Kidney epithelial cell (primary cell): ENCODE data around the gene AP2S1. TPM values are rescaled to one million over a fixed set of nuclear protein-coding genes. Genes with fewer than 3 reads are reported as not detected.
"Not testable (repeated sequence)": the region's sequence is repeated elsewhere in the genome, so short reads cannot be mapped to it uniquely, and the experiment has no call there.

ENCODE experiments used
- DNase-seq: peaks from one replicate; pipeline ENCODE4 v3.0.0-alpha.2; 2010; ENCODE audit warnings: low read depth
- H3K27me3 ChIP-seq: 2 replicates; pipeline ENCODE4 v1.6.0; 2011; ENCODE audit warnings: low read length; ENCODE audit not compliant: control insufficient read depth, insufficient read depth
- H3K36me3 ChIP-seq: 2 replicates; pipeline ENCODE4 v1.5.1; 2011; ENCODE audit warnings: low read length; ENCODE audit not compliant: control insufficient read depth, insufficient read depth
- H3K4me3 ChIP-seq: 2 replicates; pipeline ENCODE4 v1.5.1; 2011; ENCODE audit warnings: low read depth, mild to moderate bottlenecking, control low read depth, low read length
- total RNA-seq: library from RNA; depleted of rRNA; stranded (reverse); fragments of >200 nt; gene quantifications from 2 replicates; pipeline ENCODE4 v1.2.3, GENCODE V29; 2015
- TF ChIP-seq, protein P1 (sequence below): IDR thresholded peaks from 2 replicates; pipeline ENCODE4 v1.5.1; 2011; ENCODE audit warnings: mild to moderate bottlenecking, moderate library complexity, low read length, control low read depth, inconsistent platforms; ENCODE audit not compliant: insufficient read depth, poor library complexity, severe bottlenecking

Gene AP2S1
- total RNA-seq, 1 donor from 2014 or later, result 157 TPM

DNA sequence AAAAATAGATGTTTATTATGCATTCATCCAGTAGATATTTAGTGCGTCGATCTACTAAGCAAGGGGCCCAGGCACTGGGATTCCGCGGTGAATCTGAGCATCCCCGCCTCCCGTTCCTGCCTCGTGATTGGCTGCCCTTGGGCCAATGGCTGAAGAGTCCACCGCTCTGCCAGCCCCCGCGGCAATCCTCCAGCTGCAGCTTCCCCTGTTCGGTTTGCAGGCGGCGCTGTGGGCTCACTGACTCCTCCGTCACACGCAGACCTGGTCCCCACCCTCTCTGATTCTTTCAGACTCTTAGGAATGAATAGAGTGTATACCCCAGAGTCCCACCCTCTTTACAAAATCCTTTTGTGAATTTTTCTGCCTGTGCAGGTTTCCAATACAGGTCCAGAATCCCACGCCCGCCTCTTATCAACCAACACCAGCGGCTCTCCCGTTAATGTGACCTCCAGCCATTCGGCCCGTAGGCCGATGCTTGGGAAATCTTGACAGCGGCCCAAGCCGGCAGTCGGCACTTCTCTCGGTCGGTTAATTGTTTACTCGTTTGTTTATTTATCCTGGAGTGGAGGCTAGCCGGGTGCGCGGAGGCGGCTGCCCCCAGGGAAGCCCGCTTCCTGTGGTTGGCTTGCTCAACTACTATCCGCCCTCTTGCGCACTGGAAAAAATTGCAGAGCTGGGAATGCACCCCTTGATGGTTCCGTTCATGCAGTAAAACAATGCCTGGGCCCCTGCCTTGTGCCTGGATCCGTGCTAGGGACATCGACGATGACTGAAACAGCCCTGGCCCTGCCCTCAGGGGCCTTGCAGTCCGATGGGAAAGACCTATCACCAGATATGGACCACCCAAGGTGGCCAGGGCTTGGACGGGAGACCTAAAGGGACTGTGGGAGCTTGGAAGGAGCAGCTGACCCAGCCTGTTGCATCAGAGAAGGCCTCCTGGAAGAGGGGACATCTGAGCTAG is 5.7 kb upstream of the AP2S1 start:
- Histone ChIP-seq H3K4me3 (peak overlapping the region; percentile 12), H3K36me3 (no peaks in the 10 kb centered on the region), H3K27me3 (no peaks in the 10 kb centered on the region)
- TF ChIP-seq, protein P1, sequence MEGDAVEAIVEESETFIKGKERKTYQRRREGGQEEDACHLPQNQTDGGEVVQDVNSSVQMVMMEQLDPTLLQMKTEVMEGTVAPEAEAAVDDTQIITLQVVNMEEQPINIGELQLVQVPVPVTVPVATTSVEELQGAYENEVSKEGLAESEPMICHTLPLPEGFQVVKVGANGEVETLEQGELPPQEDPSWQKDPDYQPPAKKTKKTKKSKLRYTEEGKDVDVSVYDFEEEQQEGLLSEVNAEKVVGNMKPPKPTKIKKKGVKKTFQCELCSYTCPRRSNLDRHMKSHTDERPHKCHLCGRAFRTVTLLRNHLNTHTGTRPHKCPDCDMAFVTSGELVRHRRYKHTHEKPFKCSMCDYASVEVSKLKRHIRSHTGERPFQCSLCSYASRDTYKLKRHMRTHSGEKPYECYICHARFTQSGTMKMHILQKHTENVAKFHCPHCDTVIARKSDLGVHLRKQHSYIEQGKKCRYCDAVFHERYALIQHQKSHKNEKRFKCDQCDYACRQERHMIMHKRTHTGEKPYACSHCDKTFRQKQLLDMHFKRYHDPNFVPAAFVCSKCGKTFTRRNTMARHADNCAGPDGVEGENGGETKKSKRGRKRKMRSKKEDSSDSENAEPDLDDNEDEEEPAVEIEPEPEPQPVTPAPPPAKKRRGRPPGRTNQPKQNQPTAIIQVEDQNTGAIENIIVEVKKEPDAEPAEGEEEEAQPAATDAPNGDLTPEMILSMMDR, result peak; percentile 93
- DNase-seq, result peak; percentile 77

DNA sequence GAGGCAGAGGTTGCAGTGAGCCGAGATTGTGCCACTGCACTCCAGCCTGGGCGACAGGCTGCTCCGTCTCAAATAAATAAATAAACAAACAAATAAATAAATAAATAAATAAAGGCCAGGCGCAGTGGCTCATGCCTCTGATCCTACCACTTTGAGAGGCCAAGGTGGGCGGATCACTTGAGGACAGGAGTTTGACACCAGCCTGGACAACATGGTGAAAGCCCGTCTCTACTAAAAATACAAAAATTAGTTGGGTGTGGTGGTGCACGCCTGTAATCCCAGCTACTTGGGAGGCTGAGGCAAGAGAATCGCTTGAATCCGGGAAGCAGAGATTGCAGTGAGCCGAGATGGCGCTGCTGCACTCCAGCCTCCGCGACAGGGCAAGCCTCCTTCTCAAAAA is 4.1 kb upstream of the AP2S1 start:
- DNase-seq, H3K4me3 ChIP-seq, H3K36me3 ChIP-seq, H3K27me3 ChIP-seq: not testable (repeated sequence)

DNA sequence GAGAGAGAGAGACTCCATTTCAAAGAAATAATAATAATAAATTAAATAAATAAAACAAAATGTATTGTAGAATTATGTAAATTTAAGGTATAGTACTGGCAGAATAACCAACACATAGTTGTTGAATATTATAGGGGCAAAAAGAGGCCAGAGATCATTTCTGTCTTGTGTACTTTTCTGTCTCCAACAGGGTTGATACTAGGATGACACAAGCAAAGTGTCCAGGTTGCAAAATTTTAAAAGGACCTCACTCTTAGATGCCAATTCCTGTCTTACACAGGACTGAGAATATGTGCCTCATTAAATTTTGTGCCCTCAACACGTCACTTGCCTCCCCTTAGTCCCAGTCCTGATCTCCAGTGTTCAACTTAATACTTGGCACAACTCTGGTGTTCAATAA is 2.2 kb upstream of the AP2S1 start:
- Histone ChIP-seq H3K36me3 (no peaks in the 10 kb centered on the region), H3K27me3 (no peaks in the 10 kb centered on the region), H3K4me3 (no peak overlapping the region)
- TF ChIP-seq, protein P1, result no peak
- DNase-seq, result no peak

DNA sequence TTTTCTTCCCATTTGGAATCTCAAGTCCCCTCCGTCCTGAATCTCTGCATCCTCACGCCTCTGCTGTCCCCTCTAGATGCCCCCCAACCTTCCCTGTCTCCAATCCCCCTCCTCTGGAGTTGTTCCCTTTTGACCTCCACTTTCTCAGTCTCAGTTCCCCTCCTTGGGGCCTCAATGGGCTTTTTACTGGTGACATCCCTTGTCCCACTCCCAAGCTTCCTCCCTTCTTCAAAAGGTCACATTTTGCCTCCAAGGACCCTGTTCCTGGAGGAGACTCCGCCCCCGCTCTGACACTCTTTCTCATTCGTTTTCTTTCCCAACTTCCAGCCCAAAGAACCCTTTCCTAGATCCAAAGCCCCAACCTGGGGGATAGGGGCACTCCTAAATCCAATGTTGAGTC is 1.0 kb downstream of the AP2S1 start:
- DNase-seq, result no peak
- Histone ChIP-seq H3K27me3 (no peaks in the 10 kb centered on the region), H3K4me3 (peak overlapping the region; percentile 85), H3K36me3 (no peaks in the 10 kb centered on the region)
- TF ChIP-seq, protein P1, result no peak

DNA sequence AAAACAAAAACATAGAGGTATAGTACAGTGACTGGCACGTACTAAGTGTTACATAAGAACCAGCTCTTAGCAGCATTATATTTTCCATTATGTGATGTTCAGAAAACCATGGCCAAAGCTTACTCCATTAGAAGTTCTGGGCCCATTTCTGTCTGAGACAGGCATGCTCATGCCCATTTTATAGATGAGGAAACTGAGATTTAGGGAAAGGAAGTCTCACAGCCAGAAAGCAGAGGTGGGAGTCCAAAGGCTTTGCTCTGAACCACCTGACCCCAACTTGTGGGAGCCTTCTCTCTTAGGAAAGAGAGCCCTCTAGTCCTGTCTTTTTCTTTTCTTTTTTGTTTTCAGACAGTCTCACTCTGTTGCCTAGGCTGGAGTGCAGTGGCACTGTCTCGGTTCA is 2.3 kb downstream of the AP2S1 start:
- no peaks in the 10 kb centered on the region for H3K27me3 ChIP-seq
- H3K4me3 ChIP-seq, result no peak overlapping the region
- TF ChIP-seq, protein P1, result no peak
- DNase-seq, result no peak
- no peaks in the 10 kb centered on the region for H3K36me3 ChIP-seq

DNA sequence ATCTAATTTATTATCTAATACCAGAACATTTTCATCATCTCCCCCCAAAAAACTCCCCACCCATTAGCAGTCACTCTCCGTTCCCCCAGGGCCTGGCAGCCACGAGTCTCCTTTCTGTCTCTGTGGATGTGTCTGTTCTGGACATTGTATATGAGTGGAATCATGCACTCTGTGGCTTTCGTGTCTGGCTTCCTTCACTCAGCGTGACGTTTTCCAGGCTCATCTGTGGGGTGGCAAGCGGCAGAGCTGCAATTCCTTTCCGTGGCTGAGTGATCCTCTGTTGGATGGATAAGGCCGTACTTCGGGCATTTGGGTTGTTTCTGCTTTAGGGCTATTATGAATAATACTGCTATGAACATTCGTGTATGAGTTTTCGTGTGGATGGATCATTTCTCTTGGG is 3.1 kb downstream of the AP2S1 start:
- Histone ChIP-seq H3K27me3 (no peaks in the 10 kb centered on the region), H3K36me3 (no peaks in the 10 kb centered on the region), H3K4me3 (no peak overlapping the region)
- no peak for DNase-seq
- TF ChIP-seq, protein P1, result no peak
